ENCODE results near the gene ALG14.

- TF ChIP-seq CTCF (conservative IDR thresholded peaks at IDR 0.05; ENCODE audit: low read depth, low read length) (no peak), POLR2A (IDR thresholded peaks at IDR 0.05; ENCODE audit: low read depth, low read length) (no peak), NFE2L2 (IDR thresholded peaks at IDR 0.05; ENCODE audit: low read depth, low read length) (no peak), CHD1 (IDR thresholded peaks at IDR 0.05; ENCODE audit: low read depth, low read length) (no peak), FOS (IDR thresholded peaks at IDR 0.05; ENCODE audit: low read depth, low read length) (no peak), RCOR1 (IDR thresholded peaks at IDR 0.05; ENCODE audit: insufficient replicate concordance, low read length) (no peak), SMC3 (IDR thresholded peaks at IDR 0.05; ENCODE audit: low read depth, low read length) (no peak), MAZ (IDR thresholded peaks at IDR 0.05; ENCODE audit: borderline replicate concordance, low read depth, low read length) (no peak), RAD21 (IDR thresholded peaks at IDR 0.05; ENCODE audit: low read length) (no peak)
These were observed 119.0 kb downstream of the ALG14 start for GRCh38 chr1:94953746-94954145.
